HG02943 (cell line): ENCODE measurements around the gene GBX2.

ENCODE experiments used
- ATAC-seq: cut with Tn5 transposase; IDR thresholded peaks from one replicate; pipeline ENCODE4 v1.9.1; 2021; ENCODE audit warnings: mild to moderate bottlenecking, low read depth, moderate library complexity; ENCODE audit not compliant: unreplicated experiment

Gene GBX2

GRCh38 chr2:236168110-236169080, at the start of gene GBX2:
GBX2 (minus strand) TSS chr2:236168386; CDS start chr2:236167971, 415 bp downstream.
- ATAC-seq, result no peak

DNA sequence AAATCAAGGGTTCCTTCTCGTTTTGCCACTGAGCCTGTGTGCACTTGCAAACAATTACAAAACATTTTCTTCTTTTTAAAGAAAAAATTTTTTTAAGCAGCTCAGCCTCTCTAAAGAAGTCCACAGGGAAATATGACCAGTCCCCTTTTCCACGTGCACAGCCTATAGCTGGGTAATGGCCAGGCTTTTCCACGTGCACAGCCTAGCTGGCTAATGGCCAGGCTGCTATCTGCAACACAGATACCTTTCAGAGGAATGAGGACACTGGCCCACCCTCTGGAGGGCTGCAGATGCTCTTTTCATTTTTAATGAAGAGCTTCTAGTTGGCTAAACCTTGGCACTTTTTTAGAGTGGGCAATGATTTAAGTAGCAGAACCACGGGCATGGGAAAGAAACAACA, 49.7 kb upstream of the GBX2 start:
- no peak for ATAC-seq

DNA sequence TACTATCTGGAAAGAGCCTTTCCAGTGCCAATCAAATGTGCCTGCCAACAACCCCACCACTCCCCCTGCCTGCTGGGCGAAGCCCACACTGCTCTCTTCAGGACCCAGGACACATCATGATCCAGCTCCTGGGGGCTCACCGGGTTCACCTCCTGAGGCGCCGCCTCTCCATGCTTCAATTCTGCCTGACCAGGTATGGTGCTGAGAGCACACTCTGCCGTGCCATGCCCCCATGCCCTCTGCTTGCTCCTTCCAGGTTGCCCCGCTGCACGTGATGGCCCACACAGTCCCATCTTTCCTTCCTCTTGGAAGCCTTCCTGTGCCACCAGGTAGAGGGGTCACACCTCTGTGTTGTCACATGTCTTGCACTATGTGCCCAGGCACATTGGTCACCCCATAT, 48.5 kb upstream of the GBX2 start:
- no peak for ATAC-seq

DNA sequence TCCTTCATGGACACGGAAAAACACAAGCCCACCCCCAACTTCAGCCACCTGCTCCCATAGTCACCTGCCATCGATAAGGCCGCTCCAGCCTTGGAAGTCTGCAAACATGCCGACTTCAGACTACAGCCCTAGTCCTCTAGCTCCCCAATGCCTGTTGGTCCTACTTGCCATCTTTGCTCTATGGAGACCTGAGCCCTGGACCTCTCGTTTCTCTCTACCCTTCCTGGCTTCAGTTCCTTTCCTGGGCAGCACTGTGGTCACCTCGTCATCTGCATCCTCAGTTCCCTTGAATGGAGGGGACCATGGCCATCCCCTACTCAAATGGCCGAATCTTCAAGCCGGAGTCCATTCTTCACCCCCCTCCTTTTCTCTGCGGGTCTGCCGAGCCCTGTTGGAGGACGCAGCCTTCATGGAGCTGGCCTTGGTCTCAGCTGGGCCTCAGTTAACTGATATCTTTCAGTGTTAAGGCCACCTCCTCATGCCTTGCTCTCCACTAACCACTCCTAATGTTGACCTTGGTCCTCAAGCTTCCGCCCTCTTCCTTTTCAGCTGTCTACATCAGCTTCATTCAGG, 47.7 kb upstream of the GBX2 start:
- no peak for ATAC-seq

DNA sequence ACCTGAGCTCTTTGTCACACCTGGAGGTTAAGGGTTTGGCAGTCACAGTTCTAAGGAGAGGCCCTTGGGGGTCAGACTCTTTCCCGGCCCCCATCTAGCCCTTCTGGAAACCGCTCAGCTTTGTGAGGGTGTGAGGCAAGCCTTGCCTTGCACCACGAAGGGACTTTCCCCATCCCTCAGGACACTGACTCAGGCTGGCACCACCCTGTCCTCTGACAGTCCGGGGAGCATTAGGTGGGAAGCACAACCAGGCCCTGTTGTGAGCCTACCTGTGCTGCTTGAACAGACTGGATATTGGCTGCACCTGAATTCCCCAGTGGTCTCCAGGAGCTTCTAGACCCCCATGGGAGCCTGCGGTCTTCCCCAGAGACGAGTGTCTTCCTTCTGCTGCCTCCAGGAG, 47.0 kb upstream of the GBX2 start:
- no peak for ATAC-seq

- ATAC-seq, result no peak
These were observed 46.3 kb upstream of the GBX2 start for GRCh38 chr2:236214376-236214995.

DNA sequence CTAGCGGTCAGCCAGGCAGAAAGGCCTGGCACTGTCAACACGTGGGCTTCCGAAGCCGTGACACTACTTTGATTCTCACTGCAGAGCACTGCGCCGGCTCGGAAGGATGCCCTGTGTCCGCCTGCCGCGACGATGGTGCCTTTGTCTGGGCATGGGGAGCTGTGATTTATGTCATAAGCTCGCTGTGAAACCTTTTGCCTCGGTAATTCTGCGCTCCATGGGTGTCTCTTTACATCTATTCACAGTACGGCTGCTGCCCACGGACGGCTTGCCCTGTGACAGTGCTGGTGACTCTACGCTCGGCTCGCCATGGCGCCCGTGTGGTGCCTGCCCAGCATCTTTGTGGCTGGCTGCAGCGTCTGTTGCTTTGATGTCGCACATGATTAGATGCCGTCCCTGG, 43.1 kb upstream of the GBX2 start:
- no peak for ATAC-seq

GRCh38 chr2:236210536-236210935, 42.4 kb upstream of the GBX2 start:
- ATAC-seq, result no peak

GRCh38 chr2:236209996-236210395, 41.8 kb upstream of the GBX2 start:
- ATAC-seq, result no peak

GRCh38 chr2:236209535-236209934, 41.3 kb upstream of the GBX2 start:
- no peak for ATAC-seq

- ATAC-seq, result no peak
These were observed 40.1 kb upstream of the GBX2 start for GRCh38 chr2:236208019-236208926.

- ATAC-seq, result no peak
These were observed 39.3 kb upstream of the GBX2 start for GRCh38 chr2:236207472-236207871.

GRCh38 chr2:236205867-236206645, 37.9 kb upstream of the GBX2 start:
- ATAC-seq, result no peak

DNA sequence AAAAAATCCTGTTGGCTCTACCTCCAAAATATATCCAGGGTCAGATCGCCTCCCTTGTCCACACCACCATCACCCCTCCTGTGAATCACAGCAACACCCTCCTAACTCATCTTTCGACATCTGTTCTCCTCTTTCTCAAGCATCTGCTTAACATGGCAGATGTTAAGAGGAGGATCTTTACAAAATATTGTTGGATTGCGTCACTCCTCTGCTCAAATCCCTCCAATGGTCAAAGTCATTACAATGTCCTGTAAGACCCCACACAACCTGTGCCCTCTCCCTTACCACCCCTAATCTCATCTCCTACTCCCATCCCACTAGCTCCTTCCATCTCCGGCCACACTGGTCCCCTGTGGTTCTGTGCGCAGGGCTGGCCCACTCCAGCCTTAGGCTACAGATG, 36.8 kb upstream of the GBX2 start:
- ATAC-seq, result no peak

- ATAC-seq, result no peak
These were observed 32.2 kb upstream of the GBX2 start for GRCh38 chr2:236200378-236200777.

DNA sequence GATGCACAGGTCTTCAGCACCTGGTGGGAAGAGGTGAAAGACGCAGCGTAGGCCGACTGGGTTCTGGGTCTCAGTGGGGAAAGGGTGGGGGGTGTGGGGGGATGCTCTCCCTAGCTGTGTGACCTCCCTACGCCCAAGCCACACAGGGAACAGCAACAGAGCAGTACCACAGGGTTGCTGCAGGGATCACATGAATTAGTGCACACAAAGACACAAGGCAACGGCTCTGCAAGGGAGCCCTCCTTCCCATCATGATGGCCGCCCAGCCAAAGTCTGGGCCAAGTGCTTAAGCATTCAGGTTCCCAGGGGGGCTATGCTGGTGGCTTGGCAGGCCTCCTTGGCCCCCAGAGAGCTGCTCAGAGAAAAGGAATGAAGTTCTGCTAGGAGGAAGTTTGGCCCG, 28.2 kb upstream of the GBX2 start:
- no peak for ATAC-seq

DNA sequence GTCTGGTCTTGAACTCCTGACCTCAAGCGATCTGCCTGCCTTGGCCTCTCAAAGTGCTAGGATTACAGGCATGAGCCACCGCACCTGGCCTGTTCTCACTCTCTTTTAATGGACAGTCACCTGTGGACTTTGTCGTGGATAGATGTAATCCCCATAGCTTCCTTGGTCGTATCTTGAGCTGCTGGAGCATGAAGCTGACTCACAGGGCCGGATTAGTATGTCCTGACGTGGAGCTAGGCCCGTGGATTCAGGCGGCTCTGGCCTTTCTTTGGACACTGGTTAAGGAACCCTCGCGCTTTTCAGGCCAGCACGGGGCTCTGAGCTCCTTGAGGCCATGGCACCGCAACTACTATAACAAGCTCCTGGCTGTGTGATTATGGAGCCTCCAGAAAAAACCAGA, 27.5 kb upstream of the GBX2 start:
- no peak for ATAC-seq

- ATAC-seq, result no peak
These were observed 26.6 kb upstream of the GBX2 start for GRCh38 chr2:236194786-236195185.

DNA sequence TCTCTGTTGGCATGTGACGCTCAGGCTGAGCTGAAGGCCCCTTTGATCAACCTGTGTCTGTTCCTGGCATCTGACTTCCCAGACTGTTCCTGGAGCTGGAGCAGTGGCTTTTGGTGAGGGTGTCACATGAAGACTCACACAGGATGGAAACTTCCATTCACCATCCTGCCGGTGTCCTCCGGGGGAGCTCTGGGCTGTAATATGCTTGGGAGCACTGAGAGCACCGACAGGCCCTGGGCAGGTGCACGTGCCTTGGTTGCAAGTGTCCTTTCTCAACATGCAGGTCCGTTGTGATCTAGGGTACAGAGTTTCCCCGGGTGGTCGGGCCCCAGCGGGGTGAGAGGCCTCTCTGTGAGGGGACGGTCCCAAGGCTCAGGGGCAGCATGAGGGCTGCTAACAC, 24.8 kb upstream of the GBX2 start:
- ATAC-seq, result no peak

DNA sequence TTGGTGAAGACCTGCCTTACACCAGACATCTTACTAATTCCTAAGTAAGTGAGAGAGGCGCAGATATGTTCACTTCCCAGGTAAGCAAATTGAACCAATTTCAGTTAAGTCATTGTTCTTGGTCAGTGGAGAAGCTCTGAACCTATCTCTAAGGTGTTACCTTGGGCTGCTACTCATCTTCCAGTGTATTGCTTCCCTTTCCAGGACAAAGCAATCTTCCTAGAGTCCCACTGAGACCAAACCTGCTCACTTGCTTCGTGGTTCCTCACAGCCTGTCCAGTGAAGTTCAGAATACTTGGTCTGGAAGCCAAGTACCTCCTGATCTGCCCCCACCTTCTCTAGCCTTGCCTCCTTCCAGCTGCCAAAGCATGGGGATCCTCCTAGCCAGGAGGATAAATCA, 22.5 kb upstream of the GBX2 start:
- no peak for ATAC-seq
